HG03378 (cell line): ENCODE data around the gene ADGRB3.

ENCODE experiments used
- ATAC-seq: cut with Tn5 transposase; IDR thresholded peaks from one replicate; pipeline ENCODE4 v1.9.1; 2021; ENCODE audit warnings: mild to moderate bottlenecking, moderate library complexity; ENCODE audit not compliant: unreplicated experiment

The ADGRB3 gene

DNA sequence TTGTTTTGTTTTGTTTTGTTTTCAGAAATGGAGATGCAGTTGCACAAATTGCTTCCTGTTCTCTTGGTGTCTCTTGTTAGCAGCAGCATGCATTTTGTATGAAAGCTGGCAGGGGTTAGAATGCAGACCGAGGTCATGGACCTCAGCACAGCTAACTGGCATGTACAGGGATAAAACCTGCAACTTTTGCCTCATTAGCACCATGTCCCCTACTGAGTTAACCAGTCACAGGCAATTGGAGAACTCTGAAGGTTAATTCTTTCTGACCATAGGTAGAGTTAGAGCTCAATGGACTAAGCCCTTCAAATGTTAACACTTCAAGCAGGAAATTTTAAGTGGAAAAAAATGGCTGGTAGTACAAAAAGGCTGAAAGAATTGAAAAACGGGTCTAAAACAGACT lies 377.1 kb downstream of the ADGRB3 start:
- ATAC-seq = no peak

DNA sequence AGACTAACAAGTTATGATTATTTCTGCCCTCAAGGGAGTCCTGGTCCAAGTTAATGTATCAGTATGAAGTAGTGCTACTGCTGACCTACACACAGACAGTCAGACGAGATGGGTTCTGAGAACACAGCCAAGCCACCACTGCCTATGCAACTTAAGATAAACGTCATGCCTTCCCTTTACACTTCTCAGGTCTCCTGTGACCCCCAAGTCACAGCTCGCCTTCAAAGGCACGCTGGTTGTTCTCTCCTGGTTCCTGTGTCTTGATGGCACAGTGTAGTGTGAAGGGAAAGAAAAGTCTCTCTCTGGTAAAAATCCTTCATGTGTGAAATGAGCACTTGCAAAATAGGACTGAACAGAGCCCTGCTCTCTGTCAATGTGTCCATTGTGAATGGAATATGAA lies 377.8 kb downstream of the ADGRB3 start:
- no peak for ATAC-seq

DNA sequence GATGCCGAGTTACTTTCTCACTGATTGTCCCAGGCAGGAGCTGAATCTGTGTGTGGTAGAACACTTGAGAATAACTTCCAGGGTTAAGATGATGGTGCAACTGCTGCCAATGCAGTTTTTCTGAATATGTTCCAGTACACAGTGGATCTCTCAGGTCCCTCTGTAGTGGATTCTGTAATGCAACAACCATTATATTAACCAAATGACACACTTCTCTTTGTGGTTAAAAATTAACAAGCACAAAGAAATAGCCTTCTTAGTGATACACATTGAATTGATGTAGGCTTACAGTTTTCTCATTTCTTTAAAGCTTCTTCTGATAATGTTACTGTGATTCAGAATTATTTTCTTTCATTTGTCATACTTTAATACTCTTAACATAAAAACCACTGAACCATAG lies 383.8 kb downstream of the ADGRB3 start:
- no peak for ATAC-seq

DNA sequence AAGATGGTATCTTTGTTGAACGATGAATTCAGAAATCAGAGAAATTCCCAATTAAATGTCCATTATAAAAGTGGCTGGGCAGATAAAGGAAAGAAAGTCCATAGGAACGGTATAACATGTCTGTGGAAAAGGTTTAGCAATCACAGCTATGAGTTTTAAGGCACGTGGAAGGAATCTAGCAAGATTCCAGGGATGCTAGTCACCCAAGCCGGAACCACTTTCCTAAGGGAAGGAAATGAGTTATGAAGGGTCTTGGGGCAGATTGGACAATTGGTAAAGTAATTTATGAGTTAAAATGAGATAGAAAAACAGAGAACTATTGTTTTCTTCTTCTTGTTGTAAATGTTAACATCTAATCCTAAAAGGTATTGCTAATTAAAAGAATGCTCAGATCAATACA lies 384.8 kb downstream of the ADGRB3 start:
- no peak for ATAC-seq

DNA sequence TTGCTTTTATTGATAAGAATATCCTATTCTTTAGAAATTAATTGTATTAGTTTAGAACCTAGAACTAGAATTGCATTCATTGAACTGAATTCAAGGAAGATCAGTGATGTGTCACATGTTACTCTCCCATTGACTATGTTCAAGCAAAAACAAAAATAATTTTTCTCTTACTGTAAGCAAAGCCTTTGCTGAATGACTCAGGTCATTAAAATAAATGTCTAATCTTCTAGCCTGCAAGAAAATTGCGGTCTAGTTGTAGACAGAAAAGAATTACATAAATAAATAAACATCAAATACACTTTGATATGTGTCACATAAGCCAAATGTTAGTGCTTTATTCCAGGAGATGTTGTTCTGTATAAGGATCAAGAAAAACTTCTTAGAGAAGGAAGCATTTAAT lies 387.9 kb downstream of the ADGRB3 start:
- no peak for ATAC-seq

DNA sequence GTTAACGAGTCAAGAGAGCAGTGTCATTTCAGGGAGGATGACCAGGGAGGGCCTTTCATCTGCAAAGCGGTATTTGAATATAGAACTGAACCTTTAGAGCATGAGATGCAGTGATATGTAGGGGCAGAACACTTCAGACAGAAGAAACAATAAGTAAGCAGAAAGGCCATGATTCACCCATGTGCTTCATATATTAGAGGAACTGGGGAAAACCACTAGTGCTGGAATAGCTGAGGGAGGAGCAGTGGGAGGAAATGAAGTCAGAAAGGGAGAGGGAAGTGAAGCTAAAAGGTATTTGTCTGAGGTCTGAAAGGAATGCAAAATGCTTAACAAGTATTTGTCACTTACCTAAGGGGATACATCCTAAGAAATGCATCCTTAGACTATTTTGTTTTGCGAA lies 391.2 kb downstream of the ADGRB3 start:
- no peak for ATAC-seq

DNA sequence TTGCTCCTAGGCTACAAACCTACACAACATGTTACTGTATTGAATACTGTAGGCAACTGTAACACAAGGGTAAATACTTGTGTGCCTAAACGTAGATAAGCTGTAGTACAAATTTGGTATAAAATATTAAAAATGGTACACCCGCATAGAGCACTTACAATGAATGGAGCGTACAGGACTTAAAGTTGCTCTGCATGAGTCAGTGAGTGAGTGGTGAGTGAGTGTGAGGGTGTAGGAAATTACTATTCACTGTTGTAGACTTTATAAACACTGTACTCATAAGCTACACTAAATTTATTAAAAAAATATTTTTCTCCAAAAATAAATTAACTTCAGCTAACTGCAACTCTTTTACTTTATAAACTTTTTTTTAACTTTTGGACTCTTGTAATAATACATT lies 391.6 kb downstream of the ADGRB3 start:
- no peak for ATAC-seq

DNA sequence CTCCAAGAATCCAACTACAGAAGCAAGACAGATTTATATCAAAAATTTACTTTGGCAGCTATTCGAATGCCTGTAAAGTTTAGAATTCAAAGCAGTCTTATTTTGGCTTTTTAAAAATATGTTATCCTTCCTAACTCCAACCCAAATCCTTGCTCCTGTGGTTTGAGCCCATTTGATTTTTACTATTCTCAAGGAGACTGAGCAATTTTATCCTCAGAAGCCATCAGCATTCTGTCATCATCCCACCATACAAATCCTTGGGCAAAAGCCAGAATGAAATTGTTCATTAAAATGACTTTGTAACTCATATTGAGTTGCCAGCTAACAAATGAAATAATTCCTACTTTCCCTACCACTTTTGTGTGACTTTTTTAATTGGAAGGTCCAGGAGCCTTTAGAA lies 392.8 kb downstream of the ADGRB3 start:
- ATAC-seq = no peak

DNA sequence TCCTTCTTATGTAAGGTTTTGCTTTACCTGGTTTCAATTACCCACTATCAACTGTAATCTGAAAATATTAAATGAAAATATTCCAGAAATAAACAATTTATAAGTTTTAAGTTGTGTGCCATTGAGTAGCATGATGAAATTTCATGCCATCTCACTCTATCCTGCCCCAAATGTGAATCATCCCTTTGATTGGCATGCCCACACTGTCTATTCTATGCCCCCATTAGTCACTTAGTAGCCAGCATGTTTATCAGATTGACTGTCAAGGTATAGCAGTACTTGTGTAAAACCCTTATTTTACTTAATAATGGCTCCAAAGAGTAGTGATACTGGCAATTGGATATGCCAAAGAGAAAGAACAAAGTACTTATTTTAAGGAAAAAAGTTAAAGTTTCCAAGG lies 403.8 kb downstream of the ADGRB3 start:
- no peak for ATAC-seq

DNA sequence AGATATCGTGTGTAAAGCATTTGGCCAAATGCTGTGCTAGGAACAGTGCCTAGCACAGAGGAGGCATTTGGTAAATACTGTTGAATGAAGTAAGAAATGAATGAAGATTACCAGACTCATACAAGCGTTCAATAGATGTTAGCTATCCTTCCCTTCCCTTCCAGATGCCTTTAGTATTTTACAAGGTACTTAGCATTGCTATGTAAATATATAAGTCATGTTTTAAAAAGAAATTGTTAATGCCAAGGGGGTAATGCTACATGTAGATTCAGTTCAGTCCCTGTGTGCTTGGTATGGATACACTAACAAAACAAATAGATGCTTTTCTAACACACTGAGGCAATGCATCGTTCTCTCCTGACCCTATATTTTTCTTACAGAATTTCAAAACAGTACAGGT lies 407.2 kb downstream of the ADGRB3 start:
- no peak for ATAC-seq

DNA sequence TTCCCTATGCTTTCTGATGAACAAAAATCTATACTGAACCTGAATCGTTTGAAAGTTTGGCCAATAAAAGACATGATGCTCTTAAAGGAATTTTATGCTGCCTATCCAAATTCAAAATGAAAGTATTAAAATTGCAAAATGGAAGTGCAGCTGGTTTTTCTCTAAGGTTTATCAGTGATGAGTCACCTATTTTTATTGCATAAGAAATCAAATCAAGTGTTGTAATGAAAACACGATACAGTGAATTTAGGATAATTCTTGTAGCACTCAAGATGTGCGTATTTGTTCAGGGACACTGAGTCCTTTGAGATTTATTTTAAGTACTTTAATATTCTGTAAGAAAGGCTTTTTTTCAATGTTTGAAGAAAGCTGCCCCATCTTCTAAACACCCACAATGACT lies 409.5 kb downstream of the ADGRB3 start:
- no peak for ATAC-seq

DNA sequence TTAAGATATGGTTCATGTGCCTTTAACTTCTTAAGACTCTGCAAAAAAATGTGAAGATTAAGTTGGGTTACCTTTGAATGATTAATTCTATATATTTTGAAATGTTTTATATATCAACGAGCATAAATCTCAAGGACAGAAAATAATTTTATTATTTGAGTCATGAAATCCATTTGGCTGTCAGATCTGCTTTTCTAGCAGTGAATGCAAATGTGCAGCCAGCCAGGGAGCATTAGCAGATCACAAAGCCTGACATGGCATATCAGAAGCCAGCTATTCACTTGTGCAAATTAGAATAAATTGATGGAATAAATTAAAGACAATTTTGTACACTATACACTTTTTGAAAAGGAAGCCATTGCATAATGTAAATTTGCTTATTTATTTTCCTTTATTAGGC lies 424.3 kb downstream of the ADGRB3 start:
- ATAC-seq = no peak

DNA sequence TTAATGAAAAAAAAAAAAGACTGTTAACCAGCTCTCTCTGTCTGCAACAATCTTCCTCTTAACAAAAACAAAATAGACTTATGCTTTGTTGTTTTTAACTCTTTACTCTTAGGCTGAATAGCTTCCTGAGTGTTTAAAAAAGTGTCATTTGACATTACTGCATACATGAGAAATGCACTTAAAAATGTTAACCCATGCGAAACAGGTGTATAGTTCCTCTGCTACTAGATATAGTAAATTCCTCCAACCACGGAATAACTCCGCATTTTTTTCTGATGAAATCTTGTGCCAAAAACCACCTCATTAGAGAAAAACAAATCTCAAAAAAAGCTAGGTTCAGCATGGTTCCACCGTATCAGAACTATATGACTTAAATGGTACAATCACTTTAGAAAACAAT lies 426.0 kb downstream of the ADGRB3 start:
- ATAC-seq = no peak

DNA sequence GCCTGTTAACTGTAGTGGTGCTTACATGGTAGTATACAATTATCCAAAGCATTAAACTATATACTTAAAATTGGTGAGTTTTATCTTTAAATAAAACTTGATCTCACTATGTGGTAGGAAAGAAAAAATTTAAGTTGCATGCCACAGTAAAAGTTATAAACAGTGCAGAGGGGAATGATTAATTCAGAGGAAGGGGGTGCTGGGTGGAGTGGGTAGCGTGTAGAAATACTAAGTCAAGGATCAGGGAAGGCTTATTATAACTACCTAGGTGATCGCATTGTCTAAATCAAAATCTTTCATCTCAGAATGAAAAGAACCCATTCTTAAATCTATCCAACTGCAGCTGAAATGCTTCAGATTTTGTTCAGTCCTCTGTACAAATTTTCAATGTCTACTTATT lies 428.3 kb downstream of the ADGRB3 start:
- no peak for ATAC-seq

DNA sequence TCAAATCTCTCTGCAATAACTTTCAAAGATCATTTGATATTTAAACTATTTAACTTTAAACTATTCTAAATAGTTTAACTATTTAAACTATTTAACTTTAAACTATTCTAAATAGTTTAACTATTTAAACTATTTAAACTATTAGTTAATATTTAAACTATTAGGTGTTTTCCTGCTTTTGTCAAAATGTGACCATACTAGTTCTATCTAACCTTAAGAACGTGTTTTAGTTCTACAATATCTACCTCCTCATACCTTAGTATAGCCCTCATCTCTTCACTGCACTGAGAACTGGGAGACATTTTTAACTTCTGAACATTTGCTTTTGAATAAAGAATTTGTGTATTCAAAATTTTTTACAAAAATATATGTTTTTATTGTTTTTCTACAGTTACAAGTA lies 429.1 kb downstream of the ADGRB3 start:
- ATAC-seq = no peak

DNA sequence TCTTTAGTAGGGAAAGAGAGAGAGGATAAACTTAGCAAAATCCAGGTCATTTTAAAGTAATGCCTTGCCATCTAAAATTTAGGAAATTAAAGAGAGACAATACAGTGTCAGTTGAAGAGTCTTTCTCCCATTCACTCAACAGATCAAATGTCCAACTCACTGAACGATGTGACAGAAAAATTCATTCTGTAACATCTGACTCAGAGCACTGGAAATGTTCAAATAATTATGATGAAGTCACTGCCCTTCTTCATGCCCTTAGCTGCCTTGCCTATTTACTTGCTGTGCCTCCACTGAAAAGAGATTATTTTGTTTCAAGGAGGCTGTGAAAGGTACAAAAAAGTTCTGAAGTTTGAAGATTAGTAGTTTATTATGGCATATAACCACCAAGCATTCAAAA lies 434.8 kb downstream of the ADGRB3 start:
- no peak for ATAC-seq

DNA sequence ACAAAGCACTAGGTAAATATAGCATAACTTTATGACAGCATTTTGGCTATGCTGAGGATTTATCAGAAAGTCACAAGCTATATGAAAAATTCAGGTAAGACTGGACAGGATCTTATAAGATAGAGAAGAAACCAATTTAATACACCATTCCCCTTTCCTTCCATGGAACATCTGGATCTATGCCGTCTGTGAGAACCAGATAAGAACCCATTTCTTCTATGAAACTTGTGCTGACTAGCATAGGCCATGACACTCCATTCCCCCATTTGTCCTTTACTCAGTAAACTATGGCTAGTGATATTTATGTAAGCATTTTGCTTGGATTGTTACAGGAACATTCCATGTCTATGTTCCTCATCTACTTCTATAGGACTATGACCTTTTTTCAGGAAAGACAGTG lies 437.7 kb downstream of the ADGRB3 start:
- no peak for ATAC-seq

DNA sequence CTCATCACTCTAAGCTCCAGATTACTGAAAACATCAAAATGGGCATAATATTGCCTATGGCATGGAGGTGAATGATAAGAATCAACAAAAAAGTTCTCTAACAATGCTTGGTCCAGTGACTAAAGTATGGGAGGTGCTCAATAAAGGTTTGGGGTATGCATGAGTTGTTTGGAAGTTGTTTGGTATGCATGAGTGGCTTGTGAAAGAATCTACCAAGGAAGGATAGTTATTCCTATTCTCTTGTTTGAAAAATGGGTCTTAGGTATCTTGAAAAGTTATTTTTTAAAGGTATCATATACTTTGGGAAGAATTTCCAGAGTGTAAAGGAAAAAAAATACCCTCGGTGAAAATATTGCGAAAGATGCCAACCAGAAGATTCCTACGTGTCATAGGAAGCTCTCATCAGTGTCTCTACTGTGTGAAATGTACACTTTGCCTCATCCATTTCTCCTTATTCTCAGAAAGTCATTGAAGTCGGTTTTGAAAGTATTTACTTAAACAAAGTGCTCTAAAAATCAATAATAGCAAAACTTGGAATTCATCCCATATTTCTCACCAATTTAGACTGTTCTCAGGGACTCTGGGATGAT lies 449.8 kb downstream of the ADGRB3 start:
- no peak for ATAC-seq

DNA sequence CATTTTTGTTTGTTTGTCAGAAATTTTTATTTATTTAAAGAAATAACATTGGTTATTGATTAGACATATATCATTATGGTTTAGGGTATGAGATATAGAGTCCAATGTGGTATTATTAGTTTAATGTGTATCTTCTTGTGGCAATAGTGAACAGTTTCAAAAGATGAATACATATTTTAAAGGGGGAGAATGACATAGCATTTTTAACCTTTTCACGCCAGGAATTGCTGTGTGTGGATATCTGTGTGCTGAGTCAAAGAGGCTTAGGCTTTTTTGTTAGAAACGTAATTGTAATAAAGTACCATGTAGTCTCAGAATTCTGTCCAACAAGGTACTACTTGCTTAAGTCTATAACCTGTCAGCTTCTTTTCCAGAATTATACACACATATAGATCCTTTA lies 451.6 kb downstream of the ADGRB3 start:
- ATAC-seq = no peak

DNA sequence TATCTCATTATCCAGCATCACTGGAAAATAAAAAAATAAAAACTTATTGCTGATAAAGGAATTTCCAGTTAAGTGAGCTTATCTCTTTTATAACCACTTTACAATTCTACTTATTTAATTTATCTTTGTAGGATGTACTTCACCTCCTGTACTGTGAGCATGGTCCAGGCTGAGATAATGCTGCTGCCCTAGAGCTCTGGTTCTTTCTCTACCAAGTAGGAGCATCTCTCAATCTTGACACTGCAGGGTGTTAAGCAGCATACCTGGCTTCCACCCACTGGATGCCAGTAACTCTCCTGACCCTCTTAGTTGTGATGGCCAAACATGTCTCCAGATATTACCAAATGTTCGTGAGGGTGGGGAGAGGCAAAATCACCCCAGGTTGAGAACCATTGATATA lies 454.5 kb downstream of the ADGRB3 start:
- ATAC-seq = no peak

DNA sequence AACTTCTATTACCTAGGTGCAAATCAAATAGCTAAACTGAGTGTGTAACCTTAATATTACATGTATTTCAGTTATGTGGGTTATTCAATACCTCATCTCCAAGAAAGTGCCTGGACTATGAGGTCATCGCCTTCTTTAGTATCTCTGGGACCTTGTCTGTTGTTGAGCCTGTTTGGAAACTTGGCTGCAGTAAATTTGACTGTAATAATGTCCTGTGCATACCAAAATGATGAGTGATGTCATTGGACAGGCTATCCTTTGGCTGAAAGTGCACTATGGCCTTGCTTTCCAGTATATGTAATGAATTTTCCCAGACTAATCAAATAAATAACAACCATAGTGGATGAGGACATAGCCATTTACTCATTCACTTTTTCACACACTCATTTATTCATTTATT lies 455.1 kb downstream of the ADGRB3 start:
- ATAC-seq = no peak

DNA sequence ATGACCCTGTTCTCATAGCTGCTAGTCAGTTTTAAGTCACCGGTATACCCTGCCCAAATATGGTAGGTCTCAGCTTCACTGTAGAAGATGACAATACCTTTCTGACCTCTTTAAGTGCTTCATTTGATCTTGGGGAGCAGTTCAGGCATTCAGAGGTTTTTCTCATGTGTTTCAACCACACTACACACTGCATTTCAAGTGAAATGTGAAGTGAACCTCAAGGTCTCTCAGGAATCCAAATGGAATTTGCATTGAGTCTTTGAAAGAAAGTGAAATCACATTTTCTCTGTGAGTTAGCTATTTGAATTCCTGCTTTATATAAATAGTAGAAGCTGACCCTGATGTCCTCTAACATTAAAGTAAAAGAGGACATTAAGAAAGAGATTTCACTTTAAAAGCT lies 461.6 kb downstream of the ADGRB3 start:
- no peak for ATAC-seq

DNA sequence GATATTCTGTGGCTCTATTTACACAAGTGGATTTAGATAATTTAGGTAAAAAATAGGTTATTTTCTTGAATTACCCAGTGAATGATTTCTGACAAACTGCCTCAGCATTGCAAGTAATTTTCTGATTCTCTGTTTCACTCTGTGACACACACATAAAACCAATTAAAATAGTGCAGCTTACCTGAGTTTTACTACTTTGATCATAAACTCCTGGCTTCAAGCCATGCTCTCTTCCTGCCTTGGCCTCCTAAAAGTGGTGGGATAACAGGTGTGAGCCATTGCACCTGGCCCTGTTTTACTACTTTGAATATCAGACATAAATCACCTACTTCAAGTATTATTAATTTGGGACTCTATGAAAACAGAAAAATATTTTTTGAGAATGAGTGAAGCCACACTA lies 462.9 kb downstream of the ADGRB3 start:
- ATAC-seq = no peak

DNA sequence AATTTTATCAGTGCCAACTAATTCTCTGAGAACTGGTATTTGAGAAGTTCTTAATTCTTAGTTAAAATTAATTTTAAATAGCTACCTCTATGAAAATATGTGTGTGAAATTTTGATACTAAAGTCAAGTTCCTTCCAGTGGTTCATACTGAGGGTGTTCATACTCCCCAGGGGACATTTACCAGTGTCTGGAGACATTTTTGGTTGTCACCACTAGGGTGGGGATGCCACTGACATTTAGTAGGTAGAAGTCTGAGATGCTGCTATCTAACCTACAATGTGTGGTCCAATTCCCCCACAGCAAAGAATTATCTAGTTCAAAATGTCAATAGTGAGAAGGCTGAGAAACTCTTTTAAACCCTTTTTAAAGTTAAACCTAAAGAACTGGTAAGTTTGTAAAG lies 463.8 kb downstream of the ADGRB3 start:
- ATAC-seq = no peak
